NCI-H2227 (cell line): ENCODE data around the gene KDM2B.
"Not testable (repeated sequence)": the region's sequence is repeated elsewhere in the genome, so short reads cannot be mapped to it uniquely, and the experiment has no call there.

Source experiments
- DNase-seq: peaks from one replicate; lab custom pipeline; 2025; ENCODE audit not compliant: unreplicated experiment; lab: John Stamatoyannopoulos, UW

KDM2B gene

DNA sequence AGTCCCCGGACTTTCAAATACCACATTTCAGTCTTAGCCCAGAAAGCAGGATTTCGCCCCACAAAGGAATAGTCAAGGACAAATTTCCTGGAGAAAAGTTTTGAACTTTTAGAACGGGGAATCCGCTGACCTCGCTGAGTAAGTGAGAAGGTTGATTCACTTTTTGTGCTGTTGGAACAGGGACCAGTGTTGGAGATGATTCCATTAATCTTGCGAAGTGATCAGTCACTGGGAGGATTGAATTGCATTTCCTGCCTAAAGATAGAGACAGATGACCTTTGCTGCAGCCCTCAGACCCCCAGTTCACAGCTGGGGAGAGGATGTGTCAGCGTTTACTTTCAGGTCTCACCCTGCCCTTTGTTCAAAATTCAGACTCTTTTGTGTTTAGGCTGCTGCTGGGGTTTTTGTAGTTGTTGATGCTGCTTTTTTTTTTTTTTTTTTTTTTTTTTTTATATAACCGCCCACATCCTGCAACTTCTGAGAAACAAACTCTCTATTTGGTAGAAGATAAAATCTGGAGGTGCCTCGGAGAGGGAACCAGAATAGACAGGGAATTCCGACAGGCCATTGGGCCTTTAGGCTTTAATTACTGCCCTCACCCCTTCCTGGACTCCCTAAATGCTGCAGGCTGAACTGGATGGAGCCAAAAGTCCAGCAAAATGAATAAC lies 9.8 kb upstream of the KDM2B start:
- DNase-seq = no peak

DNA sequence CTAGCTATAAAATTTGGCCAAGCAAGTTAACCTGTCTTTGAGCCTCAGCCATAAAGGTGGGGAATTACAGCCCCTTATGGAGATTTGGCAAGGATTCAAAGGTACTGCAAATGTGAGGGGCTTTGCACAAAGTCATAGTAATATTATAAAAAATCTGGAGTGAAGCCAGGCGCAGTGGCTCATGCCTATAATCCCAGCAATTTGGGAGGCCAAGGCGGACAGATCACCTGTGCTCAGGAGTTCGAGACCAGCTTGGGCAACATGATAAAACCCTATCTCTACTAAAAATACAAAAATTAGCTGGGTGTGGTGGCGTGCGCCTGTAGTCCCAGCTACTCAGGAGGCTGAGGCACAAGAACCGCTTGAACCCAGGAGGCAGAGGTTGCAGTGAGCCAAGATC lies 4.1 kb upstream of the KDM2B start:
- not testable (repeated sequence) for DNase-seq

DNA sequence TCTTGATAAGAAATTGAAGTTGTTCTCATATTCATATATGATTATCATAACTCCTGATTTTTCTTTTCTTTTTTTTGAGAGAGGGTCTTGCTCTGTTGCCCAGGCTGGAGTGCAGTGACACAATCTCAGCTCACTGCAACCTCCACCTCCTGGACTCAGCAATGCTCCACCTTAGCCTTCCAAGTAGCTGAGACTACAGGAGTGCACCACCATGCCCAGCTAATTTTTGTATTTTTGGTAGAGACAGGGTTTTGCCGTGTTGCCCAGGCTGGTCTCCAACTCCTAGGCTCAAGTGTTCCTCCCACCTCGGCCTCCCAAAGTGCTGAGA lies 2.5 kb upstream of the KDM2B start:
- DNase-seq = not testable (repeated sequence)

- DNase-seq = no peak
Observed at GRCh38 chr12:121582583-121583333, 1.9 kb upstream of the KDM2B start.

- DNase-seq = peak; percentile 46
Observed at GRCh38 chr12:121581686-121582429, 1.0 kb upstream of the KDM2B start.

DNA sequence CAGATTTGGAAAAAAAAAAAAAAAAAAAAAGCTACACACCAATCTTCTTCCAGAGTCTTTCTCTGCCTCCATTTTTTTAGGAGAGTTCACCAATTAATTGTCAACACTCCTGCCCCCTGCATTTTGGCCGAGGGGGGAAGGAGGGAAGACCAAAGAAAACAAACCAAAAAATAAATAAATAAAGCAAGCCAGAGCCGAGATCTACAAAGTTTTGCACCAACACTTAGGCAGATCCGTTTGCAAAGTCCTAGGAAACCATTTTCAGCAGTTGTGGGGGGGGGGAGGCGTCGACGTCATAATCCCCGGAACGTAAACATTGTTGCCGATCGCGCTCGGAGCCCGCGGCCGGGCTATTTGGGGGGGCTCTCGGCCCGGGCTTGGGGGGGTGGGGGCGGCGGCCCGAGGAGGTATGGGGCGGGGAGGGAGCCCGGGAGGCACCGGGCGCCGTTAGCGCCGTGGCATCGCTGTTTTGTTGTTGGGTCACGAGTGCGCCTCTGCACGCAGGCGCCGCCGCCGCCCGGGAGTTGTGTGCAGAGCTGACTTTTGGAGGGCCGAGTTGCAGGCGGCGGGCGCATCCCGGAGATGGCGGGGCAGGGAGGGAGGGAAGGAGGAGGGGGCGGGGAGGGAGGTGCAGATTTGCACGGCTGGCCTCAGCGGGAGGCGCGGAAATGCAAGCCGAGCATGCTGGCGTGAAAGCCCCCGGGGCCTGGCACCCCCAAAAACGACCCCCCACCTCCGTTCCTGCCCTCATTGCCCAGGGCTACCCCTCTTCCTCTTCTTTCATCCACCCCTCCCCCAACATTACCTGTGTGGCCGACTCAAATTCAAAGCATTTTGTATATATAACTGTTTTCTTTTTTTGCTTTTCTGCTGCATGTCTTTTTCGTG lies 598 bp downstream of the KDM2B start:
- DNase-seq = peak; percentile 79

- peak; percentile 50 for DNase-seq
Observed at GRCh38 chr12:121579190-121579791, 1.5 kb downstream of the KDM2B start.

GRCh38 chr12:121578230-121579189 lies 2.3 kb downstream of the KDM2B start:
- no peak for DNase-seq

DNA sequence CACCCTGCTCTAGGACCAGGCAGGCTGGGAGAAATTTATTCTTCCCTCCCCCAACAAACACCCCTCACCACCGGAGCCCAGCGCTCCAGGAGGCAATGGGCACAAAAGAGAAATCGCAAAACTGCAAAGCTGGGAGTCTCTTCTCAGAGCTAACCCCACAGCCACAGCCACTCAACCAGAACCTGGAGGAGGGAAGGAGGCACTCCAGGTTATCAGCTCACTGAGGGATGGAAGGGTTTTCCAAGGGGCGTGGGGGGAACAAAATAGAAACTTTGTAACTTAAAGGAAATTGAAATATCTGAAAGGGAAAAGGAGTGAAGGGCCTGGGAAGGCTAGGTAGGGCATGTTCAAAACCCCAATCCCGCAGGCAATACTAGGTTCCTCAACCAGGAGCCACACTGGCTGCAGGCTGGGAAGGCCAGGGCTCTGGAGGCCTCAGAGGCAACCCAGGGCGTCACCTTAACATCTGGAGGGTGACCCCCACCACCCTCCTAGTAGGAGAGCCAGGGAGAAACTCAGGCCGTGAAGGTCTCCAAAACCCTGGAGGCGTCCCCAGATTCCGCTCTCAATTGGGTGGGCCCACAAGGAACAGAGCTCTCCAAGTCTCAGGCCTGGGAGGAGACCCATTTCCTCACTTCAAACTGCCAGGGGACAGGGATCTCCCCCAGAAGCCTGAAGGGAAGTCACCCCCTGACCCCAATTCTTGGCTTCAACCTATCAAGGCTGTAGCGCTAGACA lies 3.2 kb downstream of the KDM2B start:
- no peak for DNase-seq

GRCh38 chr12:121576851-121577391 lies 3.9 kb downstream of the KDM2B start:
- DNase-seq = no peak

- DNase-seq = no peak
Observed at GRCh38 chr12:121575952-121576625, 4.7 kb downstream of the KDM2B start.

DNA sequence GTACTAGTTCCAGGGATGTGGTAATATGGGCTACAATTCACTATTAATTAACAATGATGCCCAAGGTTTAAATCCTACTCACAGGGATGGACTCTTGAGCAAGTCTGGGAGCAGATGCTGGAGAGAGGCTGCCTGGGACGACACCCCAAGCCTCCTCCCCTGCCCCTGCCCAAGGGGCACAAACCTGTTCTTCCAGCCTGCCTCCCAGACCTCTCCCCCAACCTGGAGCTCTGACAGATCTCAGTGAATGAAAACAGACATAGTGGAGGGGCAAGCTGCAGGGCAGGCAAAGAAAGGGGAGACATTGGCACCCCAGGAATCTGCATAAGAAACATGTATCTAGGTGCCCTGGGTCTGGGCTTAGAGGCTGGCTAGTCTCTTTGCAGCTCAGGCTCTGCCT lies 5.8 kb downstream of the KDM2B start:
- no peak for DNase-seq

DNA sequence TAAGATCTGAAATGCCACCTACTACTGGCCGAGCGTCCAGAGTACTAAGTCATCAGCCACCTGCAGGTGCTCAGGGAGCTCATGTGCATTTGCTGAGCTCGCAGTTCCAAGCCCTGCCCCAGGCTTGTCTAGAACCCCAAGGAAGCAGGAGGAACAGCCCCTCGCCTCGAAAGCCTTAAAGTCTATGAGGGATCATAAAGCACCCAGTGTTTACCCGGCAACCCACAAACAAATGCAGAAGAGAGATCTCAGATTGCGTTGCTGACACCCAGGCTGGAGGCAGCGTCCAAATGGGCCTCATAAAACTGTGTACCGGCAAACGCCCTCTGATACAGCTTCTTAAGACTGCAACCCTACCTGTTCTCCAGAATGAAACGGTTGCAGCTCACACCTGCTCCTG lies 6.8 kb downstream of the KDM2B start:
- no peak for DNase-seq

DNA sequence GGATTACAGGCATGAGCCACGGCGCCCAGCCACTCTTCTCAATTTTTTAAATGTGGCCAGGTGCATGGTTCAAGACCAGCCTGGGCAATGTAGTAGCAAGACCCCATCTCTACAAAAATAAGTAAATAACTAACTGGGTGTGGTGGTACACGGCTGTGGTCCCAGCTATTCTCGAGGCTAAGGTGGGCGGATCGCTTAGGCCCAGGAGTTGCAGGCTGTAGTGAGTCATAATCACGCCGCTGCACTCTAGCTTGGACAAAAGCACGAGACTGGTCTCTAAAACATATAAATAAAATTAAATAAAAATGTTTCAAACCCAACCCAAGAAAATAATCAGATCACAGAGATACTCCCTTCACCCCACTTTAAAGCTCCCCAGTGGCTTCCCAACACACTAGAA lies 8.9 kb downstream of the KDM2B start:
- no peak for DNase-seq

- DNase-seq = no peak
Observed at GRCh38 chr12:121570467-121571283, 10.1 kb downstream of the KDM2B start.

DNA sequence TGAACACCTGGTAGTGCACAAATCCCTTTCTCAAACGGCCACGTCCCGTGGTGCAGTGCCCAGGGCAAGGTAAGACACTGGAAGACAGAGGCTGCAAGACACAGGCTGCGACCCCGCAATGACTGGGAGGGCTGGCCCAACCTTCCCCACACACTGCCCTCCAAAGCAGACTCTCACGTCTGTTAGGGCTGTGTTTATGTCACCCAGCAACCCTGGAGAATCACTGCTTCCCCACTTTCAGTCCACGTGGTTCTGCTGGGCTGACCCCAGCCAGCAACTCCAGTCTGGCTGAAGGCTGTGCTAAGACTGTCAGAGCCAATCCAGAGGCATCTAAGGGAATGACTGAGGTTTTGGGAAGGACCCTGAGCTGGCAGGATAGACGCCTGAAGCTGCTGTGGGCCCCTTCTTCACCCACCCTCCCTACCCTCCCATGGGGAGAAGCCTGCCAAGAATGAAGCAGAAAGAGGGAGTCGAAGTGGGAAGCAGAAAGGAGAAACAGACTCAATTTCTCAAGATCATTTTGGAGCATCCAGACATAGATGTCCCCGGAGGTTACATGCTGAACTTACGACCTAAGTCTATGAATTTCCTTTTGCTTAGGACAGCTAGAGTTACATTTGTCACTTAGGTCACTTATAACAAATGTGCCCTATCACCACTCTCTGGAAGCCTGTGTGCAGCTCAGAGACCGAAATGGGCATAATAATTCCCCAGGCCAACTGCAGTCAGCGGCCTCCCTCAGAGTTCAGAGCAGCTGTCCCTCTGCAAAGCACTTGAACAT lies 11.7 kb downstream of the KDM2B start:
- no peak for DNase-seq
